Stimulated activated CD4-positive, alpha-beta T cell treated with anti-CD3 and anti-CD28 coated beads, Interleukin-1b, Interleukin-23, amount 100 ng/mL, for 1 hour (primary cell): ENCODE measurements around the gene CIB2.

Experiments
- DNase-seq, 2 donors: peaks; one replicate each; pipeline ENCODE4 v3.0.0-alpha.2; 2020; ENCODE audit warnings: low read depth in 2 of 2

The CIB2 gene

DNA sequence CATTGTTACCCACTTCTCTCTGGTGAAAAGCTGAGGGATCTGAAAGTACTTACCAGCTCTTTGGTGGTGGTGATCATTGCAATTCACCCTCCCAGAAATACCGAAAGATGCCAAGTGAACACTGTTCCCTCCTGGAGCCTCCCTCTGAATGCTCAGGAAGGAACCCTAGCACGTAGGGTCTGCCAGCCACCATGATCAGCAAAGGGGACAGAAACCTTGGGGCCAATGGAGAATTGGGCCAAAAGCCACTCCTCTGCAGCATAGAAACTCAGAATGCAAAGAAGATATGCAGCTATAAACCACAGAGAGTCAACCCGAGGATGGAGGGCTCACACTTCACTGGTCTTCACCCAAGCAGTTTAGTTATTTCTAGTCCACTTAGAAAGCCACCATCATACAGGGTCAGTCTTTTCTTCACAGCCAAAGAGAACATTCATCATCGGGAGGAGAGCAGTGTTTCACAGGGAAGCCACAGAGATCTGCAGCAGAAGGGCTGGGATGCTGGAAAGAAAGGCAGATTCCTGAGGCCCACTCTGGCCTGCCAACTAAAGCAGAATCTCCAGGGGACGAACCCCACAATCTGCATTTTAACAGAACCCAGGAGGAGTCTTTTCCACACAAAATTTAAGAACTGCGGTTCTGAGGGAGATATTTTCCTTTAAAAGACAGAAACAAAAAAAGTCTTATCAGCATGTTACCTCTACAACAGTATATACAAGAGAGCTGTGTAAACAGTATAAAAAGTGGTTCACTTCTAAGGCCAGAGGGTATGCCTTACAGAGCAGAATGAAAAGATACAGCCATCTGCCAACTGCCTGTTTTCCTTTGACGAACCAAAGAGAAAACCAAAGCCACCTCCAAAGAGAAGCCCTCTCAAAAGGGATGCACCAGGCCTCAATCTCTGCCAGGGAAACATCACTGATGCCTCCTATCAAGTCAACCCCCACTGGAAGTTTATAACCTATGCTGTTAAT, 65.0 kb downstream of the CIB2 start:
- no peak for DNase-seq

DNA sequence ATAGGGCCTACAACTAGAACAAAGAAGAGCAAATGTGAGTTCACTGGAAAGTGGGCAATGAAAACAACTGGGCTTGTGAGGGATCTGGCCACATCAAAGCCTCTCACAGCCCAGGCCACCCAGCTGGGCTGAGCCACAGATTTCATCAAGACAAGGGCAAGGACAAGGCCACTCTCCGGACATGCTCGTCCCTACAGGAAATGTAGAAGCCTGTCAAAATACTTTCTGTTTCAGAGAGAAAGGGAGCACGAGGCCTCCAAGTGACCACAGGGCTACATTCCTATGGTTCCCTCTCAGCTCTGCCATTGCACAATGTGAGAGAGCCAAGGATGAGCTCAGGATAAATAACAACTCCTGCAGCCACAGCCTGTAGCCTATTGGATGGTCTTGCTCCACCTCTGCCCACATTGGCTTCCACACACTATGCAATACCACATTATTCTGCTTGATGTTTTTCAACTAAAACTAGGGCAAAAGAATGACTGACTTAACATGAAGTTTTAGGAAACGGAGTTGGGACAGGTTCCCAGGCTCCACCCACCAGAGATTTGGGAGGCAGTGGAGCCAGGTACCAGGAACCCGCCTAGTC, 65.9 kb downstream of the CIB2 start:
- DNase-seq: no peak

DNA sequence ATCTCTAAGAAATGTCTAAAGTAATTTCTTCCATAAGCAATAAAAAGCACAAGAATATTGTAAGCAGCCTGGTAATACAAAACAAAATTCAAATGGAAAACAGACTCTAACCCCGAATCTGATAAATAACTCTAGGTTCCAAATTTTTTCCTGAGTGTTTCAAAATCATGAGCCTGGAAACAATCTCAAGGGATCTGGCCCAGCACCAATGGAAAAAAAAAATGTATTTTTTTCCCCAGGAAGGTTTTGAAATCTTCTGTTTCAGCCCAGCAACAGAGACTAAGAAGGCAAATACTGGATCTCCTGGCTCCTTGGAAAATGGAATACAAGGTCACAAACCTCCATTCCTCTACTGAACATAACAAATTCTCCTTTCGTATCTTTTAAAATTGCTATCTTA, 66.7 kb downstream of the CIB2 start:
- no peak for DNase-seq

DNA sequence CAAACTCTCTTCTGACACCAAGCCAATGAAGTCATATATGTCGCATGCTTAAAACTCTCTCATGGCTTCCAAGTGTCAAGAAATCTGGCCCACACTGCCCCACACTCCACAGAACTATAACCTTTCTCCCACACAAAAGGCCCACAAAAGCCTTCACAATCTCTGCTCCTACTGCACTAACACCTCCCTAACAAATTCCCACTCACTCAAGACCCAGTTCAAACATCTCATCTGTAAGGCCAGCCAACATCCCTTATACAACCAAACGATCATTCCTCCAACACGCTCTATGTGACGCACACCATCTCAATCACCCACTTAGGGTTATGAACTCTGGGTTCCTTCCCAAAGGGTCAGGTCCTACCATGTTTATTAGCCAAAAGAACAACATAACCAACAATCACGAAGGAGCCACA, 67.3 kb downstream of the CIB2 start:
- no peak for DNase-seq

GRCh38 chr15:78063217-78063616, 68.0 kb downstream of the CIB2 start:
- DNase-seq: no peak

DNA sequence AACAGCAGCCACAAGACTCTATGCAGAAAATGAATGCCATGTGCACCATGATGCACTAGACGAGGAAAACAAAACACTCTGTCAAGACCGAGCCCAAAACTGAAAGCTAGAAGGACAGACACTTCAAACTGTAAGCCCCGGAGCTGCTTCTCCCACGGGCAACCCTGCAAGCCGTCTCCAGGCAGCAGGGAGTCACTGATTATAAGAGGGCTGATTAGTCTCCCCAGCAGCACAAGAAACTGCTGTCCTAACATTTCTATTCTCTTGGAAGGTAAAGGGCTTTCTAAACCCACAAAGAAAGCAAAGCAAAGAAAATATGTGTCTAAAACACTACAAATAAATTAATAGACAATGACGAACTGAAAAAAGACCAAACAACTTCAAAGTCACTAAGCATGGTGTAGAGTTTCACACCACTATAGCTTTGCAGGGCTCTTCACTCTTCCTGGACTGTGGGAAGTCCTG, 69.2 kb downstream of the CIB2 start:
- no peak for DNase-seq

GRCh38 chr15:78060232-78060631, 71.0 kb downstream of the CIB2 start:
- DNase-seq: no peak

- DNase-seq: no peak
These were observed 72.0 kb downstream of the CIB2 start for GRCh38 chr15:78059110-78059839.

- no peak for DNase-seq
These were observed 72.8 kb downstream of the CIB2 start for GRCh38 chr15:78058401-78058935.

- no peak for DNase-seq
These were observed 73.4 kb downstream of the CIB2 start for GRCh38 chr15:78057803-78058202.

DNA sequence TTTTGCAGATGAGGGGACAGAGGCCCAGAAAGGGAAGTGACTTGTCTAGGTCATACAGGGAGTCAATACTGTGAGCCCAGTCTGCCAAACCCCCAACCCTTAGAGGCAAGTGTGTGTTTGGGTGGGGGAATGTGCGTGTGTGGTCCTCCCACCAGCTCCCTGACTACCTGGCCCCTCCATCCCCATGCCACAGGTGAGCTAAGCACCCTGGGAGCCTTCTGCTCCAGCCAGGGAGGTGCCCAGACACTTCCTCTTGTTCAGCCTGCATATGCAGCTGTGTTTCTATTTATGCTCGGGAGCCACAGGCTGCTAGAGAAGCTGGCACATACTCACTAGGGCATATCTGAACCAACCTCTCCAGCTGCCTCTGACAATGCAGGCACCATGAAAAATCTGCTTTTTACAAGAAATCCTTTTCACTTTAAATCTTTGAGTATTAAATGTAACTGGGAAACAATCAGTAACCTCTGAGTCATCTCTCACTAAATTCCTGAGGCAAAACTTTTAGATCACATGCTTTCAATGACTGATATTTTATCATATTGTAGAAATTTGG, 74.5 kb downstream of the CIB2 start:
- no peak for DNase-seq

- DNase-seq: no peak
These were observed 75.1 kb downstream of the CIB2 start for GRCh38 chr15:78055919-78056713.

DNA sequence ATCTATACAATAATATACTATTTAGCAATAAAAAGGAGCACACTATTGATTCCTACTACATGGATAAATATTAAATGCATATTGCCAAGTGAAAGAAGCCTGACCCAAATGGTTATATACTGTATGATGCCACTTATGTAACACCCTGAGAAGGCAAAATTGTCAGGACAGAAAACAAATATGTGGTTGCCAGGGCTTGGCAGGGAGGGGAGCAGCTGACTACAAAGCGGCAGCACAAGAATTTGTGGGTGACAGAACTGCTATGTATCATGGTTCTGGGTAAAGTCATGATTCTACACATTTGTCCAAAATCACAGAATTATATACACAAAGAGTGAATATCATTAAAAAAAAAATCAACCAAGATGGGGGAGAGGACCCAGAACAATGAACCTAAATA, 76.3 kb downstream of the CIB2 start:
- no peak for DNase-seq
